ENCODE measurements around the gene MAP4K4.

Gene MAP4K4

DNA sequence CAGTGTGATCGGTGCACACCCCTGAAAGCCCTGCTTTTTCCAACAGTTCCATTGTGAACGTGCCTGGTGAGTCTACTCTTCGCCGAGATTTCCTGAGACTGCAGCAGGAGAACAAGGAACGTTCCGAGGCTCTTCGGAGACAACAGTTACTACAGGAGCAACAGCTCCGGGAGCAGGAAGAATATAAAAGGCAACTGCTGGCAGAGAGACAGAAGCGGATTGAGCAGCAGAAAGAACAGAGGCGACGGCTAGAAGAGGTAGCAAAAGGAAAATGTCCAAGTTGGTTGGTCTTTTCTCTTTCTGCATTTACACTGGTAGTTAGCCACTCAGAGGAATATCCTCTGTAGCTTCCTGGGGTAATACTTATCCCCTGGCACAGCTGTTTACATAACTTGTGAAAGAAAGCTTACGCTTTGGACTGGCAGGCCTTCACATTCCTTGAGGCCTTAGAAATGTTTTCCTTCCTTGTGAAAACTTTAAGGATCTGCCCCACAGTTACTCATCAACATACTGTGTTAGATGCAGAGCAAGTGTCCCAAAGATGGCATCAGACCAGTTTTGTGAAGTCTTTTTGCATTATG, 146.6 kb downstream of the MAP4K4 start:
- Histone ChIP-seq H3K27ac (ENCODE audit: low read length) (no peak overlapping the region), H3K4me1 (ENCODE audit: insufficient read depth, low read length) (peaks cover 12% of the 10 kb centered on the region), H3K79me2 (ENCODE audit: insufficient read depth, low read length) (peaks cover 3% of the 10 kb centered on the region; the same call in 1 of the 2 replicates), H3K27me3 (ENCODE audit: insufficient read depth, low read length, poor library complexity) (no peaks in the 10 kb centered on the region), H3K36me3 (ENCODE audit: insufficient read depth, low read length) (peaks cover 95% of the 10 kb centered on the region), H3K9me3 (ENCODE audit: insufficient read depth, low read length, severe bottlenecking) (no peaks in the 10 kb centered on the region), H3K4me2 (ENCODE audit: insufficient read depth, low read length) (no peak overlapping the region), H3K4me3 (ENCODE audit: low read depth in 1 of 2, low read length in 2 of 2) (no peak overlapping the region), H4K20me1 (ENCODE audit: insufficient read depth, low read length) (peaks cover 13% of the 10 kb centered on the region; the same call in 1 of the 2 replicates), H2AFZ (ENCODE audit: low read depth, low read length) (no peak overlapping the region), H3K9ac (ENCODE audit: low read depth, low read length) (no peak overlapping the region)
- TF ChIP-seq, protein P1, sequence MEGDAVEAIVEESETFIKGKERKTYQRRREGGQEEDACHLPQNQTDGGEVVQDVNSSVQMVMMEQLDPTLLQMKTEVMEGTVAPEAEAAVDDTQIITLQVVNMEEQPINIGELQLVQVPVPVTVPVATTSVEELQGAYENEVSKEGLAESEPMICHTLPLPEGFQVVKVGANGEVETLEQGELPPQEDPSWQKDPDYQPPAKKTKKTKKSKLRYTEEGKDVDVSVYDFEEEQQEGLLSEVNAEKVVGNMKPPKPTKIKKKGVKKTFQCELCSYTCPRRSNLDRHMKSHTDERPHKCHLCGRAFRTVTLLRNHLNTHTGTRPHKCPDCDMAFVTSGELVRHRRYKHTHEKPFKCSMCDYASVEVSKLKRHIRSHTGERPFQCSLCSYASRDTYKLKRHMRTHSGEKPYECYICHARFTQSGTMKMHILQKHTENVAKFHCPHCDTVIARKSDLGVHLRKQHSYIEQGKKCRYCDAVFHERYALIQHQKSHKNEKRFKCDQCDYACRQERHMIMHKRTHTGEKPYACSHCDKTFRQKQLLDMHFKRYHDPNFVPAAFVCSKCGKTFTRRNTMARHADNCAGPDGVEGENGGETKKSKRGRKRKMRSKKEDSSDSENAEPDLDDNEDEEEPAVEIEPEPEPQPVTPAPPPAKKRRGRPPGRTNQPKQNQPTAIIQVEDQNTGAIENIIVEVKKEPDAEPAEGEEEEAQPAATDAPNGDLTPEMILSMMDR (IDR thresholded peaks at IDR 0.05; ENCODE audit: borderline replicate concordance, extremely low read depth, low read length, poor library complexity, severe bottlenecking), result no peak
- ATAC-seq (ENCODE audit: insufficient read depth, low read depth) (no peak), DNase-seq (no peak)

DNA sequence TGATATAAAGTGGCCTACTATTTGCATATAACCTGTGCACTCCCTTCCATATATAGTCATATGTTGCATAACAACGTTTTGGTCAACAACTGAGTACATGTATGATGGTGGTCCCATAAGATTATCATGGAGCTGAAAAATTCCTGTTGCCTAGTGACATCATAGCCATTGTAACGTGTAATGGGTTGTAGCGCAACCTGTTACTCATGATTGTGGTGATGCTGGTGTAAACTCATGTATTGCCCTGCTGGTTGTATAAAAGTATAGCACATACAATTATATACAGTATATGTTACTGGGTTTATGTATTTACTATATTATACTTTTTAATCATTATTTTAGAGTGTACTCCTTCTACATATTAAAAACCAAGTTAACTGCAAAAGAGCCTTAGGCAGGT, 149.5 kb downstream of the MAP4K4 start:
- TF ChIP-seq, protein P1 (IDR thresholded peaks at IDR 0.05; ENCODE audit: borderline replicate concordance, extremely low read depth, low read length, poor library complexity, severe bottlenecking), result no peak
- no peak for TF ChIP-seq EZH2 (IDR thresholded peaks at IDR 0.05; ENCODE audit: borderline replicate concordance, low read depth, low read length, severe bottlenecking)
- peaks cover 3% of the 10 kb centered on the region; the same call in 1 of the 2 replicates for H3K79me2 ChIP-seq (ENCODE audit: insufficient read depth, low read length)
- H3K9me3 ChIP-seq (ENCODE audit: insufficient read depth, low read length, severe bottlenecking), result no peaks in the 10 kb centered on the region
- peaks cover 12% of the 10 kb centered on the region; the same call in 1 of the 2 replicates for H4K20me1 ChIP-seq (ENCODE audit: insufficient read depth, low read length)
- peaks cover 9% of the 10 kb centered on the region for H3K4me1 ChIP-seq (ENCODE audit: insufficient read depth, low read length)
- H3K27me3 ChIP-seq (ENCODE audit: insufficient read depth, low read length, poor library complexity), result no peaks in the 10 kb centered on the region
- H3K4me3 ChIP-seq (ENCODE audit: low read depth in 1 of 2, low read length in 2 of 2), result no peak overlapping the region
- ATAC-seq (ENCODE audit: insufficient read depth, low read depth) (no peak), DNase-seq (no peak)
- no peak overlapping the region for H2AFZ ChIP-seq (ENCODE audit: low read depth, low read length)
- H3K4me2 ChIP-seq (ENCODE audit: insufficient read depth, low read length), result no peak overlapping the region
- H3K36me3 ChIP-seq (ENCODE audit: insufficient read depth, low read length), result peaks cover 91% of the 10 kb centered on the region
- H3K9ac ChIP-seq (ENCODE audit: low read depth, low read length), result no peak overlapping the region
- no peak overlapping the region for H3K27ac ChIP-seq (ENCODE audit: low read length)

DNA sequence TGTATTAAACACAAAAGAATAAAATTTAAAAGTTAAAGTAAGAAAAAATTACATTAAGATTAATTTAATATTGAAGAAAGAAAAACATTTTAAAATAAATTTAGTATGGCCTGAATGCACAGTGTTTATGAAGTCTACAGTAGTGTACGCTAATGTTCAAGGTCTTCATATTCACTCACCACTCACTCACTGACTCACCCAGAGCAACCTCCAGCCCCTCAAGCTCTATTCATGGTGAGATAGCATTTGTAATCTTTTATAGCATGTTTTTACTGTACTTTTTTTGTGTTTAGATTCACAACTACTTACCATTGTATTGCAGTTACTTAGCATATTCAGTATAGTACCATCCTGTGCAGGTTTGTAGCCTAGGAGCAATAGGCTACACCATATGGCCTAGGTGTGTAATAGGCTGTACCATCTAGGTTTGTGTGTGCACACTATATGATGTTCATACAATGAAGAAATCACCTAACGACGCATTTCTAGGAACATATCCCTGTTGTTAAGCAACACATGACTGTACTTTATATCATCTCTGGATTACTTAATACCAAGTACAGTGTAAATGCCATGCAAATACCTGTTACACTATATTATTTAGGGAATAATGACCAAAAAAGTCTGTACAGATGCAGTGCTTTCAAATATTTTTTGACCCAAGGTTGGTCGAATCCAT, 150.3 kb downstream of the MAP4K4 start:
- Histone ChIP-seq H3K9me3 (ENCODE audit: insufficient read depth, low read length, severe bottlenecking) (no peaks in the 10 kb centered on the region), H3K4me1 (ENCODE audit: insufficient read depth, low read length) (peaks cover 1% of the 10 kb centered on the region), H3K4me3 (ENCODE audit: low read depth in 1 of 2, low read length in 2 of 2) (no peak overlapping the region), H3K4me2 (ENCODE audit: insufficient read depth, low read length) (no peak overlapping the region), H3K79me2 (ENCODE audit: insufficient read depth, low read length) (no peaks in the 10 kb centered on the region), H4K20me1 (ENCODE audit: insufficient read depth, low read length) (peaks cover 4% of the 10 kb centered on the region; the same call in 1 of the 2 replicates), H3K36me3 (ENCODE audit: insufficient read depth, low read length) (peaks cover 90% of the 10 kb centered on the region), H3K27me3 (ENCODE audit: insufficient read depth, low read length, poor library complexity) (no peaks in the 10 kb centered on the region), H2AFZ (ENCODE audit: low read depth, low read length) (no peak overlapping the region), H3K27ac (ENCODE audit: low read length) (no peak overlapping the region), H3K9ac (ENCODE audit: low read depth, low read length) (no peak overlapping the region)
- ATAC-seq (ENCODE audit: insufficient read depth, low read depth) (no peak), DNase-seq (no peak)
- no peak for TF ChIP-seq EZH2 (IDR thresholded peaks at IDR 0.05; ENCODE audit: borderline replicate concordance, low read depth, low read length, severe bottlenecking)
- TF ChIP-seq, protein P1 (IDR thresholded peaks at IDR 0.05; ENCODE audit: borderline replicate concordance, extremely low read depth, low read length, poor library complexity, severe bottlenecking), result no peak

Measured in DND-41 (cell line).